HPDE6-E6E7 (cell line): Measurements from ENCODE around the gene NUDT7.

ENCODE experiments used
- DNase-seq: peaks from one replicate; pipeline ENCODE4 v3.0.0; 2011; ENCODE audit warnings: missing footprints; ENCODE audit errors: extremely low spot score

The NUDT7 gene

GRCh38 chr16:77722309-77723107 lies at the start of gene NUDT7:
Gene NUDT7 (plus strand): TSS chr16:77722514. CDS start chr16:77722583, 69 bp downstream.
- peak; percentile 99 for DNase-seq

GRCh38 chr16:77674888-77675287 lies 47.4 kb upstream of the NUDT7 start:
- DNase-seq = no peak

- peak; percentile 42 for DNase-seq
Observed at GRCh38 chr16:77675464-77676324, 46.6 kb upstream of the NUDT7 start.

GRCh38 chr16:77677129-77677528 lies 45.2 kb upstream of the NUDT7 start:
- DNase-seq = no peak

GRCh38 chr16:77679391-77679790 lies 42.9 kb upstream of the NUDT7 start:
- no peak for DNase-seq

DNA sequence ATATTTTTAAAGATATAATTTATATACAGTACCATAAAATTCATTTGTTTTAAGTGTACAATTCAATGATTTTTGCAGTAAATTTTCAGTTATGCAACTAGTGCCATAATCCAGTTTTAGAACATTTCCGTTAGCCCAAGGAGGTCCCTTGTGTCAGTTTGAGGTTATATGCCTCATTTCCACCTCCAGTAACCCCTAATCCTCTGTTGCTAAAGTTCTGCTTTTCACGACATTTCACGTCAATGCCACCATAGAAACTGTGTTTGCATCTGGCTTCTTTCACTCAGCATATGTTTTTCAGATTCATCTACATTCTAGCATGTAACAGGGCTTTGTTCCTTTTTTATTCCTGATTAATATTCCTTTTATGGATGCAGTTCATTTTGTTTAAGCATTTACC lies 42.4 kb upstream of the NUDT7 start:
- no peak for DNase-seq

GRCh38 chr16:77680496-77680895 lies 41.8 kb upstream of the NUDT7 start:
- no peak for DNase-seq

DNA sequence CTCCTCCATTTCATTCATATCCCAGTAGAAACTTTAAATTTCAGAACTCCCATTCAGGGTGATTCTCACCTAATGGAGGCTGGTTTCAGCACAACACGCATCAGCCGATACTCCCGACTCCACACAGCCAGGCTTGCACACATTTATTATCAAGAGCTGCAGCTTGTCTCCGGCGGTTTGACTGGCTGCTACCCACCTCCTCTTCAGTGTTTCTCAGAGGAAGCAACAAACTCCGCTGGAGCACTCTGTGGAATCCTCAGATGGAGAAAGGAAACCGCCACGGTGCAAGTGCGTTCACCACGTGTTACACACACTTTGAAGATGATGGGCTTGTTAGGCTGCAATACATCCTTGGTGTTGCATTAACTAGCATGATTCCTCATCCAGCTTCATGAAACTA lies 39.7 kb upstream of the NUDT7 start:
- DNase-seq = no peak

GRCh38 chr16:77683397-77684180 lies 38.7 kb upstream of the NUDT7 start:
- DNase-seq = no peak

DNA sequence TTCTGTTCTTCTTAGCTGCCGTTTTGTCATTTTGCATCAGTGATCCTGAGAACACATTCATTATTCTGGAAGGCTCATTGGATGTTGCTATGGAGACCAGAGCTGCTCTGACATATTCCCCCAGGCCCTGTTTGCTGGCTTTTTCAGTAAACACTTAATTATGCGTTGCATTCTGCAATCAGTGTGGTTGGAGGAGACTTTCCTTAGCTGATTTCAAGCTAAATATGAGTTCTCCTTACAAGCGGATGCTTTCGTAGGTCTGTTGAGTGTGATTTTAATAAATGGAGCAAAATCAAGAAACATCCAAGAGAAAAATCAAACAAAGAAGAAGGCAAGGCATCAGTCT lies 38.2 kb upstream of the NUDT7 start:
- DNase-seq = no peak

DNA sequence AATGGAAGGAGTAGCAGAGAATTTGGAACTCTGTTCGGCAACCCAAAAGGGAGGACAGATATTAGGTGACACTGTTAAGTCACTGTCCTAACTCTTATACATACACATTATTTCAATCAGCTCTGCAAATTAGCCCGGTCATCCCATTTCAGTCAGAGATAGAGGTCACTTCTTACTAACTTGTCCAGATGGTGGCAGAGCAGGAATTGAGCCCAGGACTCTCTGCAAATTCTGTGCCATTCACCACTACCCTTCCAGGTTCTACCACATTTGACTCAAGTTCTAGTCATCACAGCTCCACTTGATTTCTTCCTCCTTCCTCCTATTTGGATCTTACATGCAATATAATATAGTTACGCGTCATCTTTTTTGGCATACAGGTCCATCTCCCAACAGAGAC lies 35.9 kb upstream of the NUDT7 start:
- DNase-seq = no peak

DNA sequence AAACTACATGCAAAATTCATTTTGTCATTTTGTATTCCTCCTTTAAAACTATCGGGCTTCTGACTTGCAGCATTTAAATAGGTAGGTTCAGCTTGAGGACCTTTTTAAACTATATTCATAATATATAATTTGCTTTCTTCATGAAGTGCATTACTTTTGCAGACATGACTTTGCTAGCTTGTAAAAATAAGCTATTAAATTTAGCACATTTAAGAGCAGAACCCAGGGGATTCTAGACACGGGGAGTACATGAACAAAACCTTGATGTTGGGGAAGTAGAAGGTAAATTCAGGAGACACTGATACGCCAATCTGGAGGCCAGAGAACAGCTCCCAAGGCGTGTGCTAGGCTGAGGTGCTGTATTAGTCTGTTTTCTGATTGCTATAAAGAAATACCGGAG lies 32.3 kb upstream of the NUDT7 start:
- DNase-seq = no peak

DNA sequence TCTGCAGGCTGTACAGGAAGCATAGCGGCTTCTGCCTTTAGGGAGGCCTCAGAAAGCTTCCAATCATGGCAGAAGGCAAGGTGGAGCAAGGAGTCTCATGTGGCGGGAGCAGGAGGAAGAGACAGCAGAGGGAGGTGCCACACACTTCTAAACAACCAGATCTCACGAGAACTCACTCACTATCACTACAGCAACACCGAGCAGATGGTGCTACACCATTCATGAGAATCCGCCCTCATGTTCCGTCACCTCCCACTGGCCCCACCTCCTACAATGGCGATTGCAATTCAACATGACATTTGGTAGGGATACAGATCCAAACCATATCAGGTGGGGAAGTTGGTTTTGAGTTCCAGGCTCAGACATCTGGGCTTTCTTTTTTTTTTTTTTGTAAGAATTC lies 31.9 kb upstream of the NUDT7 start:
- DNase-seq = no peak

DNA sequence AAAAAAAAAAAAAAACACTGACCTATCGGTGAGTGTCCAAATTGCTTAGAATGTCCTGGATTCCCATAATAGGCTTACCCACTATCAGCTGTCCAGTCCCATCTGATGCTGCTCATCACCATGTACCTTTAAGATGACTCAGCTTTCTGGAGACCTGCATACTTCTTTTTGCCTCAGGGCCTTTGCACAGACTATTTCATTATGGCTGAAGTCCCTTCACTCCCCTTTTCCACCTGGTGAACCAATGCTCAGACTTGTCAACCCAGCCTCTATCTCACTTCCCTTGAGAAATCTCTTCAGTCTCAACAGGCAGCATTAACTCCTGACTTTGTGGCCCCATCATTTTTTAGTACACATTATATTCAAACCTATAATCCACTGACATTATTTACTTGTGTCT lies 29.7 kb upstream of the NUDT7 start:
- no peak for DNase-seq

GRCh38 chr16:77696149-77696548 lies 26.2 kb upstream of the NUDT7 start:
- no peak for DNase-seq

GRCh38 chr16:77700846-77701245 lies 21.5 kb upstream of the NUDT7 start:
- no peak for DNase-seq

GRCh38 chr16:77705351-77705750 lies 17.0 kb upstream of the NUDT7 start:
- DNase-seq = no peak

GRCh38 chr16:77711179-77711578 lies 11.1 kb upstream of the NUDT7 start:
- no peak for DNase-seq

GRCh38 chr16:77711775-77712174 lies 10.5 kb upstream of the NUDT7 start:
- DNase-seq = no peak

- DNase-seq = no peak
Observed at GRCh38 chr16:77715145-77715544, 7.2 kb upstream of the NUDT7 start.

- DNase-seq = no peak
Observed at GRCh38 chr16:77721752-77722308, 484 bp upstream of the NUDT7 start.

DNA sequence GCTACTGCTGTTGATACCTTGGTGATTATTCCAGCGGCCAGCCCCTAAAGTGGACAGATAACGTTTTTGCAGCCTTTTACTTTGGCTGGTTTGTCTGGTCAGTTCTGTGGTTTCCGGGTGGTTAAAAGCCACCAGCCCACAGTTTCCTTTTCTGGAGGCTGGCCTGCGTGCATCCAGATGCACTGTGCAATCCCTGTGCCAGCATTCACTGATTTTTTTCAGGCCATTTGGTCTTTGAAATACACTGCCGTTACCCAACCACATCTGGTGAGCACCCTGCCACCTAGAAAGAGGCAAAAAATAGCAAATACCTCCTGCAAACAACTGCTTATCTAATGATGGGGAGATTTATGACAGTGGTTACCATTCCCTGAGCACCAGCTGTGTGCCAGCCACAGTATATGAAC lies 797 bp downstream of the NUDT7 start:
- no peak for DNase-seq
